ENCODE results near the gene ITGAX.
A peak's percentile ranks its signal among the peaks of the same experiment; 100 is the strongest.

The ITGAX gene

DNA sequence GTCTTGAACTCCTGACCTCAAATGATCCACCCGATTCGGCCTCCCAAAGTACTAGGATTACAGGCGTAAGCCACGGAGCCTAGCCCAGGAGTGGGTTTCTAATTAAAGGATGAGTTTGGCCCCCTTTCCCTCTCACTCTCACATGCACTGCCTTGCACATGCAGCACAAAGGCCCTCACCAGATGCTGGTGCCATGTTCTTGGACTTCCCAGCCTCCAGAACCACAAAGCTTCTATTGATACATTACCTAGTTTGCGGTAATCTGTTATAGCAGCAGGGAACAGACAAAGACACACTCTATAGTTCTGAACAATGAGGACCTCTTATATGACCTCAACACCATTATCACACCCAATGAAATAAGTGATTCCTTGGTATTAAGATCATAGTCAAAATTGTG, 20.3 kb downstream of the ITGAX start:
- DNase-seq (ENCODE audit: low read depth), result no peak

DNA sequence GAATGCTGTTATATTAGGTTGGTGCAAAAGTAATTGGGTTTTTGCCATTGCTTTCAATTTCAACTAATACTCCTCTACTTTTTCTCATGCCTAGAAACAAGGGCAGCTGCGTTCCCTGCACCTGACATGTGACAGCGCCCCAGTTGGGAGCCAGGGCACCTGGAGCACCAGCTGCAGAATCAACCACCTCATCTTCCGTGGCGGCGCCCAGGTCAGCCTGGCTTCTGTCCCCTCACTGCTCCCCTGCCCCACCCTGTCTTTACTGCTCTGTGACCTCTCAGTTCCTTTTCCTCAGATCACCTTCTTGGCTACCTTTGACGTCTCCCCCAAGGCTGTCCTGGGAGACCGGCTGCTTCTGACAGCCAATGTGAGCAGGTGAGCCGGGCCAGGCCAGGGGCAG, 21.7 kb downstream of the ITGAX start:
- no peak for DNase-seq (ENCODE audit: low read depth)

DNA sequence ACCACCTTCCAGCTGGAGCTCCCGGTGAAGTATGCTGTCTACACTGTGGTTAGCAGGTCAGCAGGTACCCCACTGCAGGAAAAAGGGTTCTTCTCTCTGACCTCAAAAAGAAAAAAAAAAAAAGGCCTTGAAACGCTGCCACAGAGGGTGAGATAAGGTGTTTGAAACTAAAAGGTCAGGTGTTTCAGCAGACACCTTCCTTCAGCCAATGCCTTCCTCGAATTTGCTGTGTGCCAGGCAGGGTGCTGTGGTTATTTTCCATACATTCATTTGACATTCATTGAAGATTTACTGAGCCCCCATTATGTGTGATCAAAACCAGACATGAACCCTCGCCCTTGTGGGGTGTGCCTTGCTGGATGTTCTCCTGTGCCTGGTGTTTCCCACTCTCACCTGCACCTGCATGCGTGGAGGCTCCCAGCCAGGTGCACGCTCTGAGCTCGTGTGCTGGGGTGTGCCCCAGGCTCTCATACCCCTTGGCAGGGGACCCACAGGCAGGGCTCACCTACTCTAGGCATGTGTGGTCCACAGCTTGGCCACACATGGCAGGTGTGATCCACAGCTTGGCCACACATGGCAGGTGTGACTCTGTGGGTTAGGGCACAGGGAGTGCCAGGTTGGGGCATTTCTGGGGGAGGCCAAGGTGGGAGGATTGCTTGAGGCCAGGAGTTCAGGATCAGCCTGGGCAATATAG, 22.4 kb downstream of the ITGAX start:
- no peak for DNase-seq (ENCODE audit: low read depth)

DNA sequence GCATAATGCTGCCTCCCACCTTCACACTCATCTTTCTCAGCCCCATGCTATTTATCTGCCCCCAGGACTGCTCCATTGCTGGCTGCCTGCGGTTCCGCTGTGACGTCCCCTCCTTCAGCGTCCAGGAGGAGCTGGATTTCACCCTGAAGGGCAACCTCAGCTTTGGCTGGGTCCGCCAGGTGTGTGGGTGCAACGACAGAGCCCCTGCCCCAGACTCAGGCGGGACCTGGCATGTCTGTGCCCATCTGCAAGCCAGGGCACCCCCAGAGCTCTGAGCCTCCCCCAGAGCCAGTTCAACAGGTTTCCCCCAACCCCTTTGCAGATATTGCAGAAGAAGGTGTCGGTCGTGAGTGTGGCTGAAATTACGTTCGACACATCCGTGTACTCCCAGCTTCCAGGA, 25.2 kb downstream of the ITGAX start:
- DNase-seq (ENCODE audit: low read depth), result no peak

DNA sequence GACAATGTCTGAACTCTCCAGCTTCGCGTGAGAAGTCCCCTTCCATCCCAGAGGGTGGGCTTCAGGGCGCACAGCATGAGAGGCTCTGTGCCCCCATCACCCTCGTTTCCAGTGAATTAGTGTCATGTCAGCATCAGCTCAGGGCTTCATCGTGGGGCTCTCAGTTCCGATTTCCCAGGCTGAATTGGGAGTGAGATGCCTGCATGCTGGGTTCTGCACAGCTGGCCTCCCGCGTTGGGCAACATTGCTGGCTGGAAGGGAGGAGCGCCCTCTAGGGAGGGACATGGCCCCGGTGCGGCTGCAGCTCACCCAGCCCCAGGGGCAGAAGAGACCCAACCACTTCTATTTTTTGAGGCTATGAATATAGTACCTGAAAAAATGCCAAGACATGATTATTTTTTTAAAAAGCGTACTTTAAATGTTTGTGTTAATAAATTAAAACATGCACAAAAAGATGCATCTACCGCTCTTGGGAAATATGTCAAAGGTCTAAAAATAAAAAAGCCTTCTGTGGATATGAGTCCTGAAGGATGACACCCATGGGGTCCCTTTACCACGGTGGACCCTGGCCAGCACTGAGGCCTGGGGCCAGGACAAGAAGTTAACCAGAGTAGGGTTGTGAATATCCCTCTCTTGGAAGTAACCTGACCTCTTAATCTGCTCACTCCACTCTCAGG, 27.6 kb downstream of the ITGAX start:
- peak; percentile 15 for DNase-seq (ENCODE audit: low read depth)

DNA sequence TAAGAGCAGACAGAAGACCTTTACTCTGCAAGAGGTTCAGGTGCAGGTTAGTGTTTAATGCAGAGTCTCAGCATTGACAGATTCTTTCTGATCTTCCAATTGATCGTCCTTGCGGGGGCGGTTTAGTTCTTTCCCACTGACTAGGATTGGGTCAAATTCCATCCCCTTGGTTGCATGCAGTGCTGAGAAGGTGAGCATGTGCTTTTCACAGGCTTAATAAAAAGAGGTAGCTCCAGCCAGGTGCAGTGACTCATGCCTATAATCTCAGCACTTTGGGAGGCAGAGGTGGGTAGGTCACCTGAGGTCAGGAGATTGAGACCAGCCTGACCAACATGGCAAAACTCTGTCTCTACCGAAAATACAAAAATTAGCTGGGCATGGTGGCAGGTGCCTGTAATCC, 30.7 kb downstream of the ITGAX start:
- no peak for DNase-seq (ENCODE audit: low read depth)

DNA sequence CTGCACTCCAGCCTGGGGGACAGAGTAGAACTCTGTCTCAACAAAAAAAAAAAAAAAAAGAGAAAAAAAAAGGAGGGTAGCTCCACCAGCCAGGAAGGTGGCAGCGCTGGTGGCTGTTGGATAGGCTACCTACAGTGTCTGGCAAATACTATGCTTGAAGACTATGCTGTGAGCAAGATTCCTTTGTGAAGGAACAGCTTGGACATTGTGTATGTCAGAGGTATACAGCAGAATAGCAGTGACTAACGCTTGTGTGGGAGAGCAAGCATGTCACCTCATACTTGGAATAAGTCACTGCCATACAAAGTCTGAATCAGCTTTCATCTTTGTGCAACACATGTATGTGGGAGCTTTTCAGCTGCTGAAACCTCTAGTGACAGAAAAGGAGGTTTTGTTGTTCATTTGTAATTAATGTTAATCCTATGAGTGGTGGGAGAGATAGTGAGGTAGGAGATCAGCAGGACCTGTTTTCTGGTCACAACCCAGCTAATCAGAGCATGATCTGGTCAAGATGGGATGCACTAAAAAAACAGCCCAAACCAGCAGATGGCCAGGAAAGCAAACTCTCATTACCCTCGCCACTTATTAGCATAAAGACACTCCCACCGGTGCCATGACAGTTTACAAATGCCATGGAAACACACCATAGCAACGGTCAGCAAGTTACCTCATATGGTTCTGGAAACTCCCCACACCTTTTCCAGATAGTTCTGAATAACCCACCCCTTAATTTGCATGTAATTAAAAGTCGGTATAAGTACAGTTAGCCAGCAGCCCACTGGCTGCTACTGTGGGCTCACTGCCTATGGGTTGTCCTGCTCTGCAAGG, 31.4 kb downstream of the ITGAX start:
- DNase-seq (ENCODE audit: low read depth), result peak; percentile 38

DNA sequence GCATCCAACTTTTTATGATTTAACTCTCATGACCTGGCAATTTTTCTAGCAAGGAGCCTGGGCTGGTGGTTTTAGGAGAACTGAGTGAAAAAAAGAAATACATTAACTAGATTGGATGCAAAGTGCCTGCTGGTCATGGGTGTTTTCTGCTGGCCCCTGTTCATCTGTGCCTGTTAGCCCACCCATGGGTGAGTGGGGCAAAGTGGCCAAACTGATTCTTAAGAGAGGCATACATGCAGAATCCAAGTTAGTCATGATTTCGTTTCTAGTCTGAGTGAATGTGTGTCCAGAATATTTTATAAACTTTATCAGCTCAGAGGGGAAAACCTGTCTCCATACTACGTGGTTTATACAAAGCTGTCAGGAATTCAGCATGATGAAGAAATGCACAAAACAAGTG, 33.6 kb downstream of the ITGAX start:
- DNase-seq (ENCODE audit: low read depth), result no peak

DNA sequence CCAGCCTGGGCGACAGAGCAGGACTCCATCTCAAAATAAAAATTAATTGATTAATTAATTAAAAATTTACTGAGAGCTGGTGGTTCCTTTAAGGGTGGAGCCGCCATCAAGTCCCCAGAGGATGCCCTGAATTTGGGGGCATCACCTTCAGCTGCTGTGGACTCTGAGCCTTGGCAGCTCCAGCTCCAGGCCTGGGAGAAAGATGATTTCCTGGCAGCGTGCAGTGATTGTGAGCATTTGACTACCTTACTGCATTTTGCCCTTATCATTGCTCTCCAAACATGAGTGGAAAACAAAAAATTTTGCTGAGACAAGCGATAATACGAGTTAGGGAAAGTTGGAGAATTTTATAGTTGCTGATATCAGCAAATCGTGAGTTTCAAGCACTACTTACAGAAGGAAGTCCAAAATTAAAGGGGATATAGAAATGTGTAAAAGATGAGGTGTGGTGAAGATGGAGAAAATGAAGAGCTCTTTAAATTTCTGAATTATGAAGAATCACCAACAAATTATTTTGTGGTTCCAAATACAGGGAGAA, 35.6 kb downstream of the ITGAX start:
- no peak for DNase-seq (ENCODE audit: low read depth)

DNA sequence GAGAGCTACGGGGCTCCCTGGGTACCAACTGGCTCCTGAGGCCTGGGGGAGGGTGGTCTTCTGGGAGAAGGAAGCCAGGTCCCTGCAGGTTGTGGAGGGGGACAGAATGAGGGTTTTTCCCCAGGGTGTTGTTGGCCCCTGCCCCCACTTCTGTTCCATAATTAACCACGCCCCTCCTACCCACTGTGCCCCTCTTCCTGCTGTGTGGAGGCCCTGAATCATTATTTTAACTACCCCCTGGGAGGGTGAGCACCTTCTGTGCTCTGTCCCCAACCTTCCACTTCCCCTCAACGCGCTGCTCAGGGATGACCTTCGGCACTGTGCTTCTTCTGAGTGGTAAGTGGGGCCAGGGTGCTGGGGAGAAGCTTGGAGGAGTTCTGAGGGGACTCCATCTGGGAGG, 38.1 kb downstream of the ITGAX start, which contains the start of gene ITGAD:
Gene ITGAD, plus strand, starts transcription at position 280 of the 400 bp plus-strand sequence. Its CDS starts 26 bp downstream, at position 306.
- no peak for DNase-seq (ENCODE audit: low read depth)

DNA sequence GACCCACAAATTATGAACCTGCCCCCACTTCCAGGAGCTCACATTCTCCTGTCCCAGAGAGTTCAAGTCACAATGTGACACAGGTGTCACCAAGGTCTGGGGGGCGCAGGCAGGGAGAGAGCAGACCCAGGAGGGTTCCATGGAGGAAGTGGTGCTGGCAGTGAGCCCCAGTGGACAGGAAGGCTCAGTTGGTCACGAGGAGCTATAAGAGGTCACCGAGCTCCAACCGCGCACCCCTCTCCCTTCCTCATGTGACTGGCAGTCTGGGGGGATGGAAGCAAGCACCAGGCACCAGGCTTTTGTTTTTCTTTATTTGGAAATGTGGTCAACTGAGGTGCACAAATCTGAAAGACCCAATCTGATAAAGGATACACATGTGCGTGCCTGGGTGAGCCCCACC, 40.7 kb downstream of the ITGAX start:
- DNase-seq (ENCODE audit: low read depth), result no peak

DNA sequence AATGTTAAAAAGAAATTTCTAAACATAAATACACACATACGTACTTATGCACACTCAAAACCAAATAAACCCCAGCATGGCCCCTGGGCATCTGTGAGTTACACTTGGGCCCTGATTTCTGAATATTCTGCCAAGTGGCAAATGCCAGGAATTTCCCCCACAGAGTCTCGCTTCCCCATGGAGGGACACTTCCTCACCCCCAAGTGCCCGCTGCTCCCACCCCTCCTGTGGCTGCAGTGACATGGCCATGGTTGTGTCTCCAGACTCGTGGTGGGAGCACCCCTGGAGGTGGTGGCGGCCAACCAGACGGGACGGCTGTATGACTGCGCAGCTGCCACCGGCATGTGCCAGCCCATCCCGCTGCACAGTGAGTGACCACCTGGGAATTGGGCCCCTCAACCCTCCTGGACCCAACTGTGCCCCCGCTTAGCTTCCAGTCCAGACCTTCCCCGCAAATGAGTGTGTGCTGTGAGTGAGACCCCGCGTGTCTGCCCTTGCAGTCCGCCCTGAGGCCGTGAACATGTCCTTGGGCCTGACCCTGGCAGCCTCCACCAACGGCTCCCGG, 42.2 kb downstream of the ITGAX start:
- DNase-seq (ENCODE audit: low read depth), result no peak

DNA sequence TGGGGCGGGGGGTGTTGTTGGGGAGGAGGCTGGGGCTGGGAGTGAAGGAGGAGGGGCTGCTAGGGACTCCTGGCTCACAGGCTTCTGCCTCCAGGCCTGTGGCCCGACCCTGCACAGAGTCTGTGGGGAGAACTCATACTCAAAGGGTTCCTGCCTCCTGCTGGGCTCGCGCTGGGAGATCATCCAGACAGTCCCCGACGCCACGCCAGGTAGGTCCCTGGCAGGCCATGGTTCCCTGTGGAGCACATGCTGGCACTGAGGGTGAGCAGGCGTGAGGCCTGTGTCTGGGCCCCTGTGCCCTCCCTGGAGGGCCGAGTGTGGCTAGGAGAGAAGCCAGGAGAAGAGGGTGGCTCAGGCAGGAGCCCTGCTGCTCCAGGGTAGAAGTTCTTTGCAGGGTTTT, 42.7 kb downstream of the ITGAX start:
- no peak for DNase-seq (ENCODE audit: low read depth)

DNA sequence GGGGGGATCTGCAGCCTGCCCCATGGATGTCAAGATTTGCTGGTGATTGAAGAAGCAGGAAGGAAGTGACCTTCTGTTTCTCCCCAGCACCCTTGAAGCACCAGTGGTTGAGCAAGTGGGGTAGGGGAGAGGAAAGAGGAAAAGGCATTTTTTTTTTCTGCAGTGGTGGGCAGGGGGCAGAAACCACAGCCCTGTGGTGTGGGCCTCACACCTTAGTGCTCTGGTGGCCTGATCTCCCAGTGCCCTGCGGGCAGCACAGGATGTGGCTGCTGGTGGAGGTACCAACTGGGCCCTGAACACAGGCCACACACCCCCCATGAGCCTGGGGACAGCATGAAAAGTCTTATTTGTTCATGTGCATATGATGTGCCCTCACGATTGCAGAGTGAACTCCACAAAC, 45.2 kb downstream of the ITGAX start:
- no peak for DNase-seq (ENCODE audit: low read depth)

DNA sequence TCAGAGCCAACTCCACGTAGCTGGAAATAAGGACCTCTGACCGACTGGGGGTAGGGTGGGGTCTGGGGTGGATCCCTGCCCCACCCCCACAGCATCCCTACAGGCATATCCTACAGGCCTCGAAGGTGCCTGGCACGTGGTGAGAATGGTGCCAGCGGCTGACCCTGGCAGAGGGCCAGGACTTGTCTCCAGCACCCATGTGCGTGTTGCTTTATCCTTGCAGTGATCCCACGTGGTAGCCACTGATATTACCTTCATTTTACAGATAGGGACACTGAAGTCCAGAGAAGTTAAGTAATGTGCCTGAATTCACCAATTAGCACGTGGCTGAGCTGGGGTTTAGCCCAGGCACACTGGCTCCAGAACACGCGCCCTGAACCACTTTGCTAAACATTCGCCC, 46.5 kb downstream of the ITGAX start:
- no peak for DNase-seq (ENCODE audit: low read depth)

DNA sequence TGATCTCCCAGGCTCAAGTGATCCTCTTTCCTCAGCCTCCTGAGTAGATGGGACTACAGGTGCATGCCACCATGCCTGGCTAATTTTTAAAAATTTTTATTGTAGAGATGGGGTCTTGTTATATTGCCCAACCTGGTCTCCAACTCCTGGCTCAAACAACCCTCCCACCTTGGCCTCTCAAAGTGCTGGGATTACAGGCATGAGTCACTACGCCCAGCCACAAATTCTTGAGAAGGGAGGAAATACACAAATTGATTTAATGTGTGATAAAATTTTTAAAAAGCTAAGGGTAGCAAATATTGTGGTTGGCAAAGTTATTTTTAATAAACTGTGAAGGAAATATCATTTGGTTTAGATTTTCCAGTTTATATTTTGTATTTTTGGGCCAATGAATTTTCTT, 47.7 kb downstream of the ITGAX start:
- DNase-seq (ENCODE audit: low read depth), result peak; percentile 30

DNA sequence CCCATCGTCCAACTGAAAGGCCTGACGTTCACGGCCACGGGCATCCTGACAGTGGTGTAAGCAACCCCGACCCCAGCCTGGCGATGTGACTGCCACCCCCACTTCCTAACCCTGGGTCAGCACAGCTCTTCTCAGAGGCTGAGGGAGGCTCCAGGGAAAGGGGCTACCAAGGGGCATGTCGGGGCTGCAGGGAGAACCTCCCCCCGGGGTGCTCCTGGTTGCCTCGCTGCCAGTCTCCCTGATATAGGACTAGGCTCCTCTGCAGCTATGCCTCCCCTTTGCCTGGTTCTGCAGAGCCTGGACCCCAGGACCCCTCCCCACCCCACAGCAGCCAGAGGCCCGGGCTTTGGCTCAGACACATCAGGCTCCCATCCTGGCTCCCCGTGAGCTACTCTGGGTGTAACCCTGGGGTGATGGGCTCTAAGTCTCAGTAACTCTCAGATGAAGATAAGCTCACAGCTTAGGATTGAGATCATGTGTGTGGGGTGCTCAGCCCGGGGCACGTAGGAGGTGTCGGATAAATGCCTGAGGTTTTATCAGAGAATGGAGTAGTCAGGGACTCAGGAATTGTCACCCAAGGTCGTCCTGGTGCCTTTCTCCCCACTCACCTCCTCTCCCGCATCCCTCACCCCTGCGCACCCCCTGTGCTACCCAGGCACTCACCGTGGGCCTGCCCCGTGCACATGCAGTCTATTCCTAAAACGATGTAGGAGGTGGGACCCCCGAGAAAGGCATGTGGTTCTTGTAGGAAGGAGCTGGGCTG, 48.8 kb downstream of the ITGAX start:
- no peak for DNase-seq (ENCODE audit: low read depth)

DNA sequence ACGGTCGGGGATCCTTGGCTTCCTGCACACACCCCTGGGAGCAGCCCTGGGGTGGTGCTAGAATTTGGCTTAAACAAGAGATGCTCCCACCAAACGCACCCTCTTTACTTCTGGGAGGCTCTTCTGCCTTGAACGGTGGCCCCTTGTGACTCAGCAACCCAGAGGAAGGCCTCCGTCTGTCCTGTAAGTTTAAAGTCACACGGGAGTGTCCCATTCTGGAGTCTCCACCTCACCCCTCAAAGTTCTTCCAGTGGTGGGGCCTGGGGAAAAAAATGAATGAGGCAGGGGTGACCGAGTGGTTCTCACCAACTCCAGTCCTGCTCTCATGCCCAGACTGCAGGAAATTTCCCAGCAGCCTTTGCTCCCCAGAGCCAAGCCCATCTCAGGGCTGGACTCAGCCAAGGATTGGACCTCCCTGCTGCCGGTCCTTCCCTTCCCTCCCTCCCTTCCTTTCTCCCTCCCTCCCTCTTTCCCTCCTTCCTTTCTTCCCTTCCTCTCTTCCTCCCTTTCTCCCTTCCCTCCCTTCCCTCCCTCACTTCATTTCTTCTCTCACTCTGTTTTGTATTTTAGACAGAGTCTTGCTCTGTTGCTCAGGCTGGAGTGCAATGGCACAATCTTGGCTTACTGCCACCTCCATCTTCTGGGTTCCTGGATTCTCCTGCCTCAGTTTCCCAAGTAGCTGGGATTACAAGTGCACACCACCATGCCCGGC, 49.5 kb downstream of the ITGAX start:
- no peak for DNase-seq (ENCODE audit: low read depth)

DNA sequence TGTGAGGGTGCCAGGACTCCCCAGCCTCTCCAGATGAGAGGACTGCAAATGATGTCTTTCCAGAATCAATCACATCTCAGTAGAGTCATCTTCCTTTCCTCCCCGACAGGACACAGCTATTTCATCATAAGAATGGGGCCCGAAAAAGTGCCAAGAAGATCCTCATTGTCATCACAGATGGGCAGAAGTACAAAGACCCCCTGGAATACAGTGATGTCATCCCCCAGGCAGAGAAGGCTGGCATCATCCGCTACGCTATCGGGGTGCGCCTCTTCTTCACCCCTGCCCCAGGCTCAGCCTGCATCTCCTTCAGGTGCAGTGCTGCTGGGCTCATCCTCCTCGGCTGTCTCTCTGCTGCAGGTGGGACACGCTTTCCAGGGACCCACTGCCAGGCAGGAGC, 52.4 kb downstream of the ITGAX start:
- DNase-seq (ENCODE audit: low read depth), result no peak

DNA sequence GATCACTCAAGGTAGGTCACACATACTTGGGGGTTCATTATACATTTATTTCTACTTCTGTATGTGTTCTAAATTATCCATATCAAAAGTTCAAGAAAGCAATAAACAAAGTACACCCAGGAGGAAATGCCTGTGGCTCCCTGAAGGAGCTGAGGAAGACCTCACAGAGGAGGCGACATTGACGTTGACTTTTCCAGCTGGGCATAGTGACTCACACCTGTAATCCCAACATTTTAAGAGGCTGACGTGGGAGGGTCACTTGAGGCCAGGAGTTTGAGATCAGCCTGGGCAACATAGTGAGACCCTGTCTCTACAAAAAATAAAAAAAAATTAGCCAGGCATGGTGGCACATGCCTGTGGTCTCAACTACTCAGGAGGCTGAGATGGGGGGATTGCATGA, 54.5 kb downstream of the ITGAX start:
- peak; percentile 3 for DNase-seq (ENCODE audit: low read depth)

DNA sequence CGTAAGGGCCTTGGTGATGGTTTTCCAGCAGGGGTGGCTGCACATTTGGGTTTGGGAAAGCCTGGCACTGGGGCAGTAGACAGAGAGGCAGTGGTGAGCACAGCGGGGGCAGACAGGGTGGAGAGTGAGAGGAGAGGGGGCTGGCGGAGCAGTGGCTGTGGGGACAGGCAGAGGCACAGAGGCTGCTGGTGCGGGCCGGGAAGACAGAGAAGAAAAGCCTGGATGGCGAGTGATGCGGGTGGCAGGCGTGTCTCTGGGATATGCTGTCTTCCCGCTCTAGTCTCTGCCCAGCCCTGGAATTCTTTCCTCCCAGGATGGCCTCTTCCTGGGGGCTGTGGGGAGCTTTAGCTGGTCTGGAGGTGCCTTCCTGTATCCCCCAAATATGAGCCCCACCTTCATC, 55.1 kb downstream of the ITGAX start:
- DNase-seq (ENCODE audit: low read depth), result no peak

All from amniotic epithelial cell (primary cell).